NCI-H146 (cell line): ENCODE results near the gene CNN1.

ENCODE experiments used
- DNase-seq: peaks from one replicate; lab custom pipeline; 2025; lab: John Stamatoyannopoulos, UW

CNN1 gene

DNA sequence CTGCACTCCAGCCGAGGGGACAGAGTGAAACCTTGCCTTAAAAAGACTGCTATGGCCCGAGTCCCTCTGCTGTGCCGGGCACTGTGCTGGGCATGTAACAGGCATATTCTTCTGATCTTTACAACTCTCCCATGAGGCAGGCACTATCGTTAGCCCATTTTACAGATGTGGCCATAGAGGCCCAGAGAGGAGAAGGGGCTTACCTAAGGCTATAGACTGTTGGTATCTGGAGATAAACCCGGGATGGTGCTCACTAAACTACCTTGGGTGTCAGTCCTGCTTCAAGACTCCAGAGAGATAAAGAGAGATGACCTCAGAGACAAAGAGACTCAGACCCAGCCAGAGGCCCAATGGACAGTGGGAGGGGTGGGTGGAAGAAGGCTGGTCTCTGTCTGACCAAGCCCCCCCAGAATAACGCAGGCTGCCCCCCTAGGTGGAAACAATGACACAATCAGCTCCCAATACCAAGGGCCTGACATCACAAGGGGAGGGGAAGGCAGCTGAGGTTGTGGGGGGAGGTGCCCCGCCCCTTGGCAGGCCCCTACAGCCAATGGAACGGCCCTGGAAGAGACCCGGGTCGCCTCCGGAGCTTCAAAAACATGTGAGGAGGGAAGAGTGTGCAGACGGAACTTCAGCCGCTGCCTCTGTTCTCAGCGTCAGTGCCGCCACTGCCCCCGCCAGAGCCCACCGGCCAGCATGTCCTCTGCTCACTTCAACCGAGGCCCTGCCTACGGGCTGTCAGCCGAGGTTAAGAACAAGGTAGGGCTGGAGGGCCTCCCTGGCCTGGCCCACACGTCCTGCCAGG is at the start of gene CNN1:
Gene CNN1, plus strand, starts transcription at position 620 of the 805 bp plus-strand sequence. Its CDS starts 77 bp downstream, at position 697.
- no peak for DNase-seq

GRCh38 chr19:11489378-11489777 is 49.3 kb upstream of the CNN1 start:
- no peak for DNase-seq

GRCh38 chr19:11494634-11495285 is 43.9 kb upstream of the CNN1 start:
- DNase-seq = no peak

- DNase-seq = no peak
Measured at GRCh38 chr19:11495481-11495880, 43.2 kb upstream of the CNN1 start.

GRCh38 chr19:11495885-11496284 is 42.8 kb upstream of the CNN1 start:
- no peak for DNase-seq

DNA sequence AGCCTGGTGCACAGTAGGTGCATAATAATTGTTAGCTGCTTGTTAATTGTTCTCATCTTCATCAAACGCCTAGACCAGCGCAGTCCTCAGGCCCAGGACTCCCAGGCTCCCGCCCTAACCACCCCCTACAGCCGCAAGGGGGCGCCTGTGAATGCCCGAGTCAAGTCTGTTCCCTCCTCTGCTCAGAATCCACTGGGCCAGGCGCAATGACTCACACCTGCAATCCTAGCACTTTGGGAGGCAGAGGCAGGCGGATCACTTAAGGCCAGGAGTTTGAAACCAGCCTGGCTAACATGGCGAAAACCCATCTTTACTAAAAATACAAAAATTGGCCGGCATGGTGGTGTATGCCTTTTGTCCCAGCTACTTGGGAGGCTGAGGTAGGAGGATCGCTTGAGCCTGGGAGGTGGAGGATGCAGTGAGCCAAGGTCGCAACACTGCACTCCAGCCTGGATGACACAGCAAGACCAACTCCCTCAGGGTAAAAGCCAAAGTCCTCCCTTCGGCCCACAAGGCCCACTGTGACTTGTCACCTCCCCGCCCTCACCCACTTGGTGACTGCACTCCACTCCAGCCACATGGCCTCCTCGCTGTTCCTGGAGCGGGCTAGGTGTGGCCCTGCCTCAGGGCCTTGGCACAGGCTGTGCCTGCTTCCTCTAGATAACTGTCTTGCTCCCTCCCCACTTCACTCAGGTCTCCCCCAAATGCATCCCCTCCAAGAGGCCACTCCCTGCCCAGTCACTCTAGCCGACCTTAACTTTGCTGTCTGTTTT is 42.1 kb upstream of the CNN1 start:
- peak; percentile 46 for DNase-seq

- no peak for DNase-seq
Measured at GRCh38 chr19:11499220-11499726, 39.4 kb upstream of the CNN1 start.

DNA sequence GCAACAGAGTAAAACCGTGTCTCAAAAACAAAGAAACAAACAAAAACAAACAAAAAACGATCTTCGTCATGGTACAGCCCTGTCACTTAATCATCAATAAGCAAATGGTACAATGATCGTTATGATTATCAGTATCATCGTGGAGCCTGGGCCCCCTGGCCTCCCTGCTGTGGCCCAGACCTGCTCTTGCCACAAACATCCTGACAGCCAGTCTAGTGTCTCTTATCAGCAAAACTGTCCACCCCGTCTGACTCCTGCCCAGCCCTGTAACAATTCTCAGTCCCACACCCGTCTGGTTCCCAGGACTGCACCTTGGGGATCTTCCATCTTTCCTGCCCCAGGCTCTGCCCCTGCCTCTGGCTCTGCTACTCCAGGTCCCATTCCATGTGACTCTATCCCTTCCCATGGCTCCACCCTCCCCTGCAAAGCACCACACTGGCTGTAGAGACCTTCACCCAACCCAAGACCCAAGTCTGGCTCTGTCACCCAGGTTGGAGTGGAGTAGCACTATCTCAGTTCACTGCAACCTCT is 38.7 kb upstream of the CNN1 start:
- no peak for DNase-seq

- no peak for DNase-seq
Measured at GRCh38 chr19:11504502-11505031, 34.1 kb upstream of the CNN1 start.

DNA sequence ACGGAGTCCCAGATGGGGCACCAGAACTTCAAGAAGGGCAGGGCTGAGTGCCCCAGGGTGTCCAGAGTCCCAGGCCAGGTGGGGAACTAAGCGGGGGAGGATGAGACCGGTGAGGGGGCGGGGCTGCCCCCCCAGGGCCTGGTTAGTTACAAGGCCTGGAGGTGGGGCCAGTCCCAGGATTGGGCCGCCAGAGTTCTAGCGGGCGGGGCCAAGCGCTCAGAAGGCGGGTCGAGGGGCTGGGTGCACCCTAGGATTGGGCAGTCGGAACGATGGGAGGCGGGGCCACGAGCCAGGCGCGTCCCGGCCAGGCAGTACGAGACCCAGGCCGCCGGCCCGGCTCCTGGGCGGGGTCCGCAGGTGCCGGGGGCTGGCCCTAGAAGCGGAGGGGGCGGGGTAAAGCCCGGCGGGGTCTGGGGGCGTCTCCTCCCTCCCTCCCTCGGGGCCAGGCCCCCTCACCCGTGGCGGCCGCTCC is 33.6 kb upstream of the CNN1 start:
- DNase-seq = peak; percentile 98

- peak; percentile 98 for DNase-seq
Measured at GRCh38 chr19:11505504-11506100, 33.0 kb upstream of the CNN1 start, which contains the start of gene ZNF653. ZNF653 (minus strand) TSS chr19:11505839; CDS start chr19:11505786, 53 bp downstream.

DNA sequence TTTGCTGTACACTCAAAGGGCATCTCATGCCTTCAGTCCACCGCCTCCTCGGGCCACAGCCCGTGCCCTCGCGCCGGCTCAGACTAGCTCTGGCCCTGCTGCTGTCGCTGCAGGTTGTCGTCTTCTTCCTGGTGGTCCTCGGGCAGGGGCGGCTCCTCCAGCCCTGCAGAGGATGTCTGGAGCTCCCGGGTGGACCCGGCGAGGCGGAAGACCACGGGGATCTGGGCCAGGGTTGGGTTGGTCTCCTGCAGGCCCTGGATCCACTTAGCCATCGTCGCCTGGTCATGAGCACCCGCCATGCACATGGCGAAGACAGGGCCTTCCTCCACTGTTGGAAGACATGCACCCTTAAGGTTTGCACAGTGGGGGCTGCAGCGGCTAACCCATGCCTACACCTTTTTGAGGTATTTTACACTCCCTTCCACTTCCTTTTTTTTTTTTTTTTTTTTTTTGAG is 32.5 kb upstream of the CNN1 start:
- peak; percentile 82 for DNase-seq

DNA sequence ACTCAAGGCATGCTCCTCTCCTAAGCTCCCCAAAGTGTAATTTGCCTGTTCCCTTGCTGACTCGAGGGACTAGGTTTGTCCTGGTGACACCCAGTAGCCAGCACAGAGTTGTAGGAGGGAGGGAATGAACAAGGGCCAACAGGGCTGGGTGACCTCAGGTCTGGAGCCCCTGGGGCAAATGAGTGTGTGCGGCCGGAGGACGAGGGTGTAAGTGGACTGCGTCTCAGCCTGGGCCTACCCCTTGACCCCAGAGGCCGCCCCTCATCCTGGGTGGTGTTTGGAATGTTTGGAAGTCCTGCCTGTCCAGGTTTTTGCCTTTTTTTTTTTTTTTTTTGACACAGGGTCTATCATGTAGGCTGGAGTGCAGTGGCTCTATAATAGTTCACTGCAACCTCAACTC is 31.7 kb upstream of the CNN1 start:
- no peak for DNase-seq

- DNase-seq = no peak
Measured at GRCh38 chr19:11507370-11508078, 31.1 kb upstream of the CNN1 start.

GRCh38 chr19:11510444-11510843 is 28.2 kb upstream of the CNN1 start:
- no peak for DNase-seq

GRCh38 chr19:11513946-11514345 is 24.7 kb upstream of the CNN1 start:
- DNase-seq = no peak

- DNase-seq = no peak
Measured at GRCh38 chr19:11519138-11519537, 19.5 kb upstream of the CNN1 start.

DNA sequence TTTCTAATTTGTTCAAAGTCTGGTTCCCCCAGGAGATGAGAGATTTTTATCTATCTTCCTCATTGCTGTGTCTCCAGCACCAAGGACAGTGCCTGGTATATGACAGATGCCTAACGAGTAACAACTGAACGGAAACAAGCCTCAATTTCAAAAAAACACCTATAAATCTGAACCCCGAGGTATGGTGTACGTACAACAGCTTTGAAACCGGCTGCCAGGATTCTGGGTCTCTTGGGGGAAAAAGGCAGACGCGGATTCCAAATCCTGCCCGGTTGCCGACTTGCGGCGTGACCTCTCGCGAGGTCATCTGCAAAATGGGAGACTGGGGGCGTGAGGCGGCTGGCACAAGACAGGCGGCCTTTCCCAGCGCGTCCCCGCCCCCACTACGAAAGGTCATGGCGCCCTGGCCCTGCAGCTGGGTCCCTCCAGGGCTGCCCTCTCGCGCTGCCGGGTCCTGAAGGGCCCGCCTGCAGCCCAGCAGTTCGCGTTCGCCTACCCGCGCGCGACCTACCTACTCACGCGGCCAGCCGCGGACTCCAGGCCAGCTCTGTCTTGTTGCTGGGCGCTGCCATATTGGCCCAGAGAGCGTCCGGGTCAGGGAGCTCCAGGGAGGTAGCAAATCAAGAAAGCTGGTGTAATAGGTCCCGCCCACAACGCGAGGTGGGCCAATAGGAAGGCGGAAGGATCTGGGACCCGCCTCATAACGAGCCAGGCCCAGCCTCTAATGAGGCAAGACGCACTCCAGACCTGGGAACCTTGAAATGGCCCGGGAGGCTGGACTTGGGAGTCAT is 9.9 kb upstream of the CNN1 start, which contains the start of gene ECSIT:
Gene ECSIT, minus strand, starts transcription at position 584 of the 791 bp plus-strand sequence. CDS start 9,964 bp downstream, outside the sequence.
- peak; percentile 99 for DNase-seq

DNA sequence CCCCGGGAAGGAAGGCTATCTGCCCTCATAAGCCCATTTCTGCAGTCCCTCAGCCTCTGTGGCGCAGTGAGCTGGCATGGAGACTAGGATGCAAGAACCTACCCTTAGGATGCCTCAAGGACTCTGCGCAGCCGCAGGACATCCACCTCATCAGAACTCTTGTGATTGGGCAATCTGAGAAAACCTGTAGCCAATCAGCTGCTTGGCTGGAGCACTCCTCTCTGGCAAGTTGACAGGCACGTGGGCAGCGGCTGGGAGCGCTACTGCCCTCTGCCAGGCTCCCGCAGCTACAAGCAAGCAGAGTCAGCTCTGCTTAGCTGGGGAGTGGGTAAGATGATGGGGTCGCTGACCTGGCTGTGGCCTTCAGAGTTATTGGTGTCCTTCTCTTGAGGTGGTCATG is 8.2 kb upstream of the CNN1 start:
- peak; percentile 97 for DNase-seq

GRCh38 chr19:11534538-11534937 is 4.1 kb upstream of the CNN1 start:
- no peak for DNase-seq
